KOPT-K1 (cell line): ENCODE data around the gene GFPT2.

ENCODE experiments used
- H3K27ac ChIP-seq: fragments of 200-600 bp; sonication (generic); 2 replicates; pipeline ENCODE4 v1.5.1; 2016; ENCODE audit warnings: antibody characterized with exemption, mild to moderate bottlenecking, low read depth, low read length; ENCODE audit not compliant: poor library complexity, severe bottlenecking
- H3K36me3 ChIP-seq: fragments of 200-600 bp; sonication (generic); 2 replicates; pipeline ENCODE4 v1.5.1; 2017; ENCODE audit warnings: antibody characterized with exemption, mild to moderate bottlenecking, low read length, moderate library complexity; ENCODE audit not compliant: insufficient read depth
- H3K9me3 ChIP-seq: fragments of 200-600 bp; sonication (generic); 2 replicates; pipeline ENCODE4 v1.5.1; 2017; ENCODE audit warnings: antibody characterized with exemption, low read length, mild to moderate bottlenecking; ENCODE audit not compliant: insufficient read depth, poor library complexity, severe bottlenecking

The GFPT2 gene

GRCh38 chr5:180334751-180335613, 18.2 kb downstream of the GFPT2 start:
- H3K36me3 ChIP-seq: no peaks in the 10 kb centered on the region

GRCh38 chr5:180334176-180334575, 19.0 kb downstream of the GFPT2 start:
- Histone ChIP-seq H3K27ac (no peak overlapping the region), H3K36me3 (no peaks in the 10 kb centered on the region), H3K9me3 (no peaks in the 10 kb centered on the region)

More at GRCh38 chr5:180334751-180335613, 18.2 kb downstream of the GFPT2 start:
- Histone ChIP-seq H3K9me3 (no peaks in the 10 kb centered on the region), H3K27ac (no peak overlapping the region)

GRCh38 chr5:180333661-180334060, 19.5 kb downstream of the GFPT2 start:
- Histone ChIP-seq H3K36me3 (no peaks in the 10 kb centered on the region), H3K27ac (no peak overlapping the region), H3K9me3 (no peaks in the 10 kb centered on the region)

GRCh38 chr5:180332861-180333260, 20.3 kb downstream of the GFPT2 start:
- Histone ChIP-seq H3K27ac (no peak overlapping the region), H3K36me3 (no peaks in the 10 kb centered on the region)

GRCh38 chr5:180332051-180332517, 21.1 kb downstream of the GFPT2 start:
- no peak overlapping the region for H3K27ac ChIP-seq
- no peaks in the 10 kb centered on the region for H3K36me3 ChIP-seq
- H3K9me3 ChIP-seq: no peaks in the 10 kb centered on the region

More at GRCh38 chr5:180332861-180333260, 20.3 kb downstream of the GFPT2 start:
- H3K9me3 ChIP-seq: no peaks in the 10 kb centered on the region

GRCh38 chr5:180331647-180331950, 21.5 kb downstream of the GFPT2 start:
- H3K36me3 ChIP-seq: no peaks in the 10 kb centered on the region
- no peak overlapping the region for H3K27ac ChIP-seq

GRCh38 chr5:180330810-180331646, 22.1 kb downstream of the GFPT2 start:
- Histone ChIP-seq H3K36me3 (no peaks in the 10 kb centered on the region), H3K27ac (no peak overlapping the region)

More at GRCh38 chr5:180331647-180331950, 21.5 kb downstream of the GFPT2 start:
- no peaks in the 10 kb centered on the region for H3K9me3 ChIP-seq

GRCh38 chr5:180330270-180330648, 22.9 kb downstream of the GFPT2 start:
- Histone ChIP-seq H3K9me3 (no peaks in the 10 kb centered on the region), H3K36me3 (no peaks in the 10 kb centered on the region), H3K27ac (no peak overlapping the region)

More at GRCh38 chr5:180330810-180331646, 22.1 kb downstream of the GFPT2 start:
- H3K9me3 ChIP-seq: no peaks in the 10 kb centered on the region

GRCh38 chr5:180329606-180330269, 23.4 kb downstream of the GFPT2 start:
- no peaks in the 10 kb centered on the region for H3K9me3 ChIP-seq
- H3K36me3 ChIP-seq: no peaks in the 10 kb centered on the region
- no peak overlapping the region for H3K27ac ChIP-seq

- Histone ChIP-seq H3K9me3 (no peaks in the 10 kb centered on the region), H3K36me3 (no peaks in the 10 kb centered on the region), H3K27ac (no peak overlapping the region)
Measured at GRCh38 chr5:180329138-180329435, 24.0 kb downstream of the GFPT2 start.

- no peaks in the 10 kb centered on the region for H3K36me3 ChIP-seq
- H3K27ac ChIP-seq: no peak overlapping the region
- H3K9me3 ChIP-seq: no peaks in the 10 kb centered on the region
Measured at GRCh38 chr5:180328296-180329137, 24.6 kb downstream of the GFPT2 start.

GRCh38 chr5:180326989-180327565, 26.1 kb downstream of the GFPT2 start:
- Histone ChIP-seq H3K9me3 (no peaks in the 10 kb centered on the region), H3K36me3 (no peaks in the 10 kb centered on the region), H3K27ac (no peak overlapping the region)

GRCh38 chr5:180324601-180324950, 28.6 kb downstream of the GFPT2 start:
- Histone ChIP-seq H3K36me3 (no peaks in the 10 kb centered on the region), H3K9me3 (no peaks in the 10 kb centered on the region), H3K27ac (no peak overlapping the region)

GRCh38 chr5:180323941-180324600, 29.1 kb downstream of the GFPT2 start:
- Histone ChIP-seq H3K9me3 (no peaks in the 10 kb centered on the region), H3K27ac (no peak overlapping the region), H3K36me3 (no peaks in the 10 kb centered on the region)
